ENCODE measurements around the gene SLC25A51. TPM values are rescaled to one million over a fixed set of nuclear protein-coding genes. Genes with fewer than 3 reads are reported as not detected.

Gene SLC25A51
- total RNA-seq, 4 donors from 2014 or later = 14.7 to 66.1 (median 44.4) TPM

Small RNA genes lying within 50 kb of the gene (small RNA-seq; reads per million reads assigned to genes)
- not detected for gene RNU7-124P

Other genes with a start within 250 kb of the SLC25A51 start
- gene TRMT10B, start 150.3 kb downstream of the SLC25A51 start, total RNA-seq = 10 to 100 TPM in 1 of 4 donors, 1 to 10 TPM in 2, under 1 TPM in 1; 0.88 to 14.6 (median 5.2) TPM
- 10 to 100 TPM; 12.4 to 66.6 (median 33.5) TPM for gene EXOSC3, start 119.1 kb downstream of the SLC25A51 start, total RNA-seq
- 10 to 100 TPM; 10.8 to 34.8 (median 29.6) TPM for gene DCAF10, start 103.3 kb downstream of the SLC25A51 start, total RNA-seq
- gene SHB, start 165.1 kb upstream of the SLC25A51 start, total RNA-seq = 10 to 100 TPM in 1 of 4 donors, 1 to 10 TPM in 3; 3.5 to 19.6 (median 7.3) TPM